GM21723 (cell line): Measurements from ENCODE around the gene TIGD7.

Experiments
- ATAC-seq: cut with Tn5 transposase; IDR thresholded peaks from one replicate; pipeline ENCODE4 v1.9.1; 2021; ENCODE audit warnings: mild to moderate bottlenecking, moderate library complexity; ENCODE audit not compliant: unreplicated experiment

The TIGD7 gene, protein sequence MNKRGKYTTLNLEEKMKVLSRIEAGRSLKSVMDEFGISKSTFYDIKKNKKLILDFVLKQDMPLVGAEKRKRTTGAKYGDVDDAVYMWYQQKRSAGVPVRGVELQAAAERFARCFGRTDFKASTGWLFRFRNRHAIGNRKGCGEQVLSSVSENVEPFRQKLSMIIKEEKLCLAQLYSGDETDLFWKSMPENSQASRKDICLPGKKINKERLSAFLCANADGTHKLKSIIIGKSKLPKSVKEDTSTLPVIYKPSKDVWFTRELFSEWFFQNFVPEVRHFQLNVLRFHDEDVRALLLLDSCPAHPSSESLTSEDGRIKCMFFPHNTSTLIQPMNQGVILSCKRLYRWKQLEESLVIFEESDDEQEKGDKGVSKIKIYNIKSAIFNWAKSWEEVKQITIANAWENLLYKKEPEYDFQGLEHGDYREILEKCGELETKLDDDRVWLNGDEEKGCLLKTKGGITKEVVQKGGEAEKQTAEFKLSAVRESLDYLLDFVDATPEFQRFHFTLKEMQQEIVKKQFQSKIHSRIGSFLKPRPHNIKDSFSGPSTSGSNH

DNA sequence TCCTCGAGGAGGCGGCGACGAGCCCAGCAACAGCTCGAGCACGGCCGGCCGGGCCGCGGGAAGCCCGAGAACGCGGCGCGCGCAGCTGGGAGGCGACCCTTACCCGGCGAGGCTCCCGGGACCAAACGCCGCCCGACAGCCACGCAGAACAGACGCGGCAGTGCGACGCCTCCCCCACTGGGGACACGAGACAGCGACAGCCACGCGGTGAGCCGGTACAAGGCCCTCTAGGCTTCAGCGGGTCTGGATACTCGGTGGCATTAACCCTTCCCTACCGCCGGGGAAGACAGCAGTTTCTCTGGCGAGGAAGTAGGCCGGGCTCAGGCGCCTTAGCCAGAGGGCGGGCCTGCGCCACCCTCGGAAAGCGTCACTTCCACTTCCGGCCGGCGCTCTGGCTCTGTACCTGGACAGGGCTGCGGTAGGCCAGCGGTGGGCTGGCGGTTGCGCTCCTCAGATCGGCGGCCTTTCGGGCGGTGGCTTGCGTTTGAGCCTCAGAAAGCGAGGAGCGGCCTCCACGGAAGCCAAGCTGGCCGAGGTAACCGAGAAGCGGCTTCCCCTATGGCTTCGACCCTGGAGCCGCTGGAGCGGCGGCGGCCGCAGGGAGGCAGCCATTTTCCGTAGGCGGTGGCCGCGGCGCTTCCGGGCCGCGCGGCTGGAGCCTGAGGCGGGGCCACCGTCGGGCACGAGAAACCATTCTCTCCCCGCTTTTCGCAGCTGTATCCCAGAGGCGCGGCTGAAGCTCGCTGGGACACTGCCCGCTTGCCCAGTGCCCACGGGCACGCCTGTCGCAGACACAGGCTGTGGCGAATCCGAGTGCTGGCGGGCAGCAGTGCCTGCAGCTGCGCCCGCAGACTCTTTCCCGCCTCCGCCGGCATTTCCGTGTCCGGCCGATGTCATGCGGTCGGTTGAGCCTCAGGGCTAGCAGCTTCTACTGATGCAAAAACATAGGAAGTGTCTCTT, at the start of gene TIGD7, which contains the start of gene ZNF75A:
TSS of gene TIGD7 (minus strand) at position 322 of the 960 bp plus-strand sequence. CDS start 4,816 bp downstream, outside the sequence.
TSS of gene ZNF75A (plus strand) at position 389 of the 960 bp plus-strand sequence. CDS start 2,932 bp downstream, outside the sequence.
- peak; percentile 94 for ATAC-seq

DNA sequence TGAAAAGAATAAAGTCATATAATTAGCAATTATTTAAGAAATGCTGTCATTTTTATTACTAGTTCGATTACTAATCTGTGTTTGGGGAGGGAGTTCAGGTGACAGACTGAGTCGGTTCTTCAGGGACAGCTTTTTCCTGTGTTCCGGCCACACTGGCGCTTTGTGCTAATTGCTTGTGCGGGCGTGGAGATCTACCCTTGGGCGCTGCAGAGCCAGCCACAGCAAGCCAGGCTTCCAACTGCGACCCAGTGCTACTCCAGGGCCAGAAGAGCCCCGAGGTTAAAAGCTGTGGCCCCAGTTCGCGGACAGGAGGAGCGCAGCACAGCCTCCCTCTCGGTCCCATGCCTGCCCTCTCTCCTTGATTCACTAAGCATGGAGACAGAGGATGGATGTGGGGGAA, 43.9 kb upstream of the TIGD7 start:
- no peak for ATAC-seq

DNA sequence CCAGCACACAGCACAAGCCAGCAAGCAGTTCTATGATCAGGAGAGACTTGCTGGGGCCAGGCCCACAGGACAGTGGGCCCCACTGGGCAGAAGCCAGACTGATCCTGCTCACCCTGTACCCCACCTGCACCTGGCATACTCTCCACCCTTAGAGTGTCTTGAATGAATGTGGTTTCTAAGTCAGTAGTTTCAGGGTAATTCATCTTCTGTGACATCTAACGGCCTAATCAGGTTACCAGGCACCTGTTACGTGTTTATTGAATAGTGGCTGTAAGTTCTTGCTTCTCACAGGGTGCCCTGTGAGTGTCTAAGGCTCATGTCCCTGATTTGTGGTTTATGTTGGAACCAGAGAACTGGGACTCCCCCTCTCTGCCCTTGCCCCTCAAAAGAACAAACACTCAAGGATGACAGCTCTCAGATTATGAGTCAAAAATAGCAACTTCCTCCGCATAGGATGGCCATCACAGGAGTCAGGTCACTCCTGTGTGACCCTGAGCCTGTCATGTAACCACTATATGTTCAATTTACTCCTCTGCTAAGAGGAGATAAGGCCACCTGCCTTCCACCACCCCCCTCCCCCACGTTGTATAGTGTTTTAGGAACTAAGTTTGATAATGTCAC, 43.4 kb upstream of the TIGD7 start:
- ATAC-seq: no peak

DNA sequence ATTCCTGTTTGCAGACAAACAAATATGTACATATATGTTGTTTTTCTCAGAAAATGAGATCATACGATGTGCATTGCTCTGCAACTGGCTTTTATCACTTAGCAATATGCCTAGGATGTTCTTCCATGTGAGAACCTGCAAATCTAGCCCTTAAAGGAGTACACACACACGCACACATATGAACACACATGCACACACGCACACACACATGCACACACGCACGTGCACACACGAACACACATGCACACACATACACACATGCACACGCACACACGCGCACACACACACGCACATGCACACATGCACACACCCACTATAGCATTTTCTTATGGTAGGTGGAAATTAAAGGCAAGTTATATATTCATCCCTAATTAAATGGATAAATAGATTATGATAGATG, 42.4 kb upstream of the TIGD7 start:
- no peak for ATAC-seq

DNA sequence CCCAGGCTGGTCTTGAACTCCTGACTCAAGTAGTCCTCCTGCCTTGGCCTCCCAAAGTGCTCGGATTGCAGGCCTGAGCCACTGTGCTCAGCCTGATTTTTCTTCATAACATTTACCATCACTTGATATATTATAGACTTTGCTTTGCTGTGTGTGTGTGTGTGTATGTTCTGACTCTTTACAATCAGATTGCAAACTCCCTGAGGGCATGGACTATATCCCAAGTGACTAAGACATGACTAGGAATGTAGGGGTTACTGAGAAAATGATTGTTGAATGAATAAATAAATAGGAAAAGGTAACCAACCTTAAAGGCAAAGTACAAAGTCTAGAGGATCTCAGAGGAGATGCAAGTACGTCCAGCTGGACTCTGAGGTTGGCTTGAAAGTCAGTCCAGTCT, 40.8 kb upstream of the TIGD7 start:
- no peak for ATAC-seq

DNA sequence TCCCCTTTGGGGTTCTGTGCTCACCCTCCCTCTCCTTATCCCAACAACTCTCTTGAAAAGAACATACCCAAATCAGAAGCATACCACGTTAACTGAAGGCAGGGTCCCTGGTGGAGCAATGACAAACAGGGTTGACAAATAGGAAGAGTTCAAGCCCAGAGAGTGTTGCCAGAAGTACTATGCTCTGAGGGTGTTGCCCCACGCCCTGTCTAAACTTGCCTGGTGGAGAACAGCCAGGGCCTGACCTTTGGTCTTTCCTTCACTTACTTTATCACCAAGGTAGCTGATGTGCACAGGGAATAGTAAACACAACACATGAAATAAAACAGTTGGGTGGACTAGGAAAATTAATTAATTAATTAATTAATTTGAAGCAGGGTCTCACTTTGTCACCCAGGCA, 23.4 kb upstream of the TIGD7 start:
- no peak for ATAC-seq

DNA sequence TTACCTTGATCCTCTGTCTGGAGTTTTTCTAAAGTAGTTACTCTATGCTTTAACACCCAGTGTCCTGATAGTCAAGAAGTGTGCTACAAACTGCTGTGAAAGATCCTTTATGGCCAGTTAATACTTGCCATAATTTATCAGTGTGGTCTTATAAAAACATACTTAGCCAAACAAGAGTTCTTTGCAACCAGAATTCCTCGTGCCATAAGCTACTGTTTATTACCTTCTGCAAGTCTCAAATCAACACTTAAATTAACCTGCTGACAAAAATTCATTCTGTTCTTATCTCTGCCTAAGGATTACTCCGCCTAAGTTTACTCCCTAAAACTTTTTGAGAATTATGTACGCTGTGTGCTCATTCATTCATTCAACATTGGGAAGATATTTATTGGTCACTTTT, 22.9 kb upstream of the TIGD7 start:
- no peak for ATAC-seq

DNA sequence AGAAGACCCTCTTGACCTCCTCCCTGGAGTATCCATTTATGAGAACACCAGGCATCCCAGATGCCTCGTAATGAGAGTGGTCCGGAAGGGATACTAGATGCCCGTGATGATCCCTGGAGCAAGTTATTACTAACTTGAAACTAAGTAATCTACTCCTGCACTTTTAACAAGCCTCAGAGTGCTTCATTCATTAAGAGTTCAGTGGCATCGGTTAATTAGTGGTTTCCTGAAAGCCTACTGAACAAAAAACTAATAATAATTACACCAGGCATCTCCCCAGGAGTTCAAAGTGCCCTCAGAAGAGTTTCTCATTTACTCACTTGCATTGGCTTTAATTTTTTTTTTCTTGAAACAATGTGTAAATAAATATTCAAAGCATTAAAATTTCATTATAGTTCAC, 22.3 kb upstream of the TIGD7 start:
- ATAC-seq: no peak

DNA sequence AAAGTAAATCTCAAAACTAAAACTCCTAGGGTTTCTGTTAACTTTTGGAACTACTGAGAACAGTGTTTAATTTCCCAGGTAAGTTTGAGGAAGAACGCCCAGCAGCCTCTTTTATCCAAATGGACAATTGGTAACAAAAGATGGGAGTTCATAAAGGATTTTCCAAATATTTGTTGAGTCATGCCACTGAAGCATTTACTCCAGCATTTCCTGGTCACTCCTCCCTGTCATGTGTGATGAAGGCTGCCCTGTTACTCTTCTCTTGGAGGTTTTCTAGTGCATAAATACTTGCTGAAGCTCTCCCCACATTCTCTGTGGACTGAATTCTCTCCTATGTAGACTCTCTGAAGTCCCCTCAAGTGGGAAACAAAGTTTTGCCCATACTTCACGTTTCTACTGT, 16.6 kb upstream of the TIGD7 start:
- no peak for ATAC-seq

DNA sequence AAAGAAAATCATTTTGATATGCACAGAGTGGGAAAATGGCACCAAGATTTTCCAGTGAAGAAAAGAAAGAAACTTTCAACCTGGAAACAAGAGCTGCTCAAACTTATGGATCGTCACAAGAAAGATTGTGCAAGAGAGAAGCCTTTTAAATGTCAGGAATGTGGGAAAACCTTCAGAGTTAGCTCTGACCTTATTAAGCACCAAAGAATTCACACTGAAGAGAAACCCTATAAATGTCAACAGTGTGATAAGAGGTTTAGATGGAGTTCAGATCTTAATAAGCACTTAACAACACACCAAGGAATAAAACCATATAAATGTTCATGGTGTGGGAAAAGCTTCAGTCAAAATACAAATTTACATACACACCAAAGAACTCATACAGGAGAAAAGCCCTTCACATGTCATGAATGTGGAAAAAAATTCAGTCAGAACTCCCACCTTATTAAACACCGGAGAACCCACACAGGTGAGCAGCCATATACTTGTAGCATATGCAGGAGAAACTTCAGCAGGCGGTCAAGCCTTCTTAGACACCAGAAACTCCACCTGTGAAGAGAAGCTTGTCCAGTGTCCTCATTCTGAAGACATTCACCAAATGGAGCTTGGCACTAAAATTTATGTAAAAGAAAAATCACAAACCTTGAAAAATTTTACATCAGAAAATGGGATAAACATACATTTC, 12.2 kb upstream of the TIGD7 start:
- ATAC-seq: no peak

DNA sequence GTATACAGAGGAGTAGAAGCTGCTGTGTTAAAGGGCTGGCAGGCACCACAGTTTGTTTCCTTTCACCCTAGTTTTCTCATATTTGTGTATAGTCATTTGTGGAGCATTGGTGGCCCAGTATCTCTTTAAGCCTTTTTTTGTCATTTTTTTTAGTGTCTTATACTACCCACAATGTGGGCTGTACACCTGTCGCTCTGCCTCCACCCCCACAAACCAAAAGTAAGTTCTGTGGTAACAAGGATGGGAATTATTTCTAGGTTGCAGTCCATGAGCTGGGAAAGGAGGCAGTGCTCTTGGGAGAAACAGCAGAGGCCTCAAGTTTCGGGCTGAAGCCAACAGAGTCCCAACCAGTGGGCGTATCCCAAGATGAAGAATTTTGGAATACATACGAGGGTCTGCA, 6.3 kb upstream of the TIGD7 start:
- no peak for ATAC-seq

DNA sequence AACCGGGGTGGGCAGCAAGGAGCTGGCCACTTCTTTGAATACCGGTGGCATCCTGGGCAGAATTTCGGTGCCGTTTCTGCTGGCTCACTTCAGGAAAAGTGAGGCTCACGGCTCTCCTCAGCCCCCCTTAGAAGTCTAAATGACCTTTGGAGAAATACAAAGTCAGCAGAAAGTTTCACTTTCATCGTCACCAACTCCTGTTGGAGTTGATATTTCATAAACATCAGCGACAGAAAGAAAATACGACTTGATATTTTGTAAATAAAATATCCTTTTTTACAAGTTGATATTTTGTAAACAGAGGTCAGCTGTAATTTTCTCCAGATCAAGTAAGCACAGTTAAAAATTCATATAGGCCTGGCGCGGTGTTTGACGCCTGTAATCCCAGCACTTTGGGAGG, 848 bp upstream of the TIGD7 start:
- no peak for ATAC-seq

DNA sequence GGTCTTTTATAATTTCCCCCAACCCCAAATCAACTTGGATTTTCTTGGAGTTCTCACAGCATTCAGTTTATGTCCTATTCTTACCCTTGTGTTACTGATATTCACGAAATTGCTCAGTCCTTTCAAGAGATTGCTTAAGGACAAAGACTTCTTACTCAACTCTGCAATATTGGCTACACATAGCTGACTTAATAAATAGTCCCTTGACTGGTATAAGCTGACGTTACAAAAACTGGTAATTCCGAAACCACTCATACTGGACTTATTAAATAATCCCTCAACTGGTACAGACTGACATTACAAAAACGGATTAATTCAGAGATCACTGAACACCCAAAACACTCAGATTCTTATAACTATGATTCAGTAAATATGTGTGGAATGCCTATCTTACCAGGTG, 860 bp downstream of the TIGD7 start:
- ATAC-seq: no peak

DNA sequence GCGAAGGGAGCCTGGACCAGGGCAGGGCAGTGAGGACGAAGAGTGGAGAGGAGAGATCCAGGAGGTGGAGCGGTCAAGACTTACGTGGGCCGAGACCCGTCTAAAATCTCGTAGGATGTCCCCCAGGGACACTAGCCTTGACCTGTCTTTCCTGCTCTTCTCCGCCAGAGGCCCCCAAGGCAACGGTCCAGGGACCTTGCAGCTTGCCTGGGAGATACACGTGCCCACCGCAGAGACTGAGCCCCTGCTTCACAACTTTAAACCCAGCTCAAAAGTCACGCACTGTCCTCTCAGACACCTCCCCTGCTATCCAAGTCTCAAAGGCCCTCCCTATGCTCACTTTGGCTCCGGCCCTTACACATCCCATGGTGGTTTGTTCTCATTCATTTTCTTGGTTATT, 9.4 kb downstream of the TIGD7 start:
- ATAC-seq: no peak

DNA sequence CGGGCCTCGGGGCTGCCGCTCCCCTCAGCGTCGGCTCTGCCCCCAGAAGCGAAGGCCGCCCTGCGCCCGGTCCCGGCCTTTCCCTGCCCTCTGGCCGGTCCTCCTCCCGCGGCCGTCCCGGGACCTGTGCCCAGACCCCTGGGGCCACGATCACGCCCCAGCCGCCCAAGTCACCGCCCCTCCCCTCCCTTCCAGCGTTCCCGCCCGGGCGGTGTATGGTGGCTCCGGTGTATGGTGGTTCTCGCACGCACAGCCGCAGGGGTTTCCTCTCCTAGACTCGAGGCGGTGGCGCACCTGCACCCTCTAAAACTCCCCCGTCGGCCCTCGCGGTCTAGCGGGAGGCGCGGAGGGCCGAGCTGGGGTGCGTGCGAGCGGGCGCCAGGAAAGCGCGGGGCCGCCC, 10.0 kb downstream of the TIGD7 start:
- no peak for ATAC-seq

DNA sequence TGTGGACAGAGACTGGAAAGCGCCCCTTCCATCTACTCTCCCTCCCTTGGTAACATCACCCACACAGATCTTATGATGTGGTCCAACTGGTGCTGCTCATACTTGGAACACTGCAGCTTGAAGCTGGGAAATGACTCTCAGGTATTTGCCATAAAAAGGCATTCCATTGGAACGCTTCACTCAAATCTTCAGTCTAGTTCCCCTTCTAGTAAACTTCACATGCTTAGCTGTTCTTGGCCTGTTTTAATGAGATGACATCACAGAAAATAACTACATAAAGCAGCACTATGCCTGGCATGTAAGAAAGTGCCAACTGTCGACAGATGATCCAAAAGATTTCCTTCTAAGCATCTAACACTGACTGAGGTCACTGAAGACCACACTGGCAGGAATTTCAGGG, 12.6 kb downstream of the TIGD7 start:
- ATAC-seq: no peak

DNA sequence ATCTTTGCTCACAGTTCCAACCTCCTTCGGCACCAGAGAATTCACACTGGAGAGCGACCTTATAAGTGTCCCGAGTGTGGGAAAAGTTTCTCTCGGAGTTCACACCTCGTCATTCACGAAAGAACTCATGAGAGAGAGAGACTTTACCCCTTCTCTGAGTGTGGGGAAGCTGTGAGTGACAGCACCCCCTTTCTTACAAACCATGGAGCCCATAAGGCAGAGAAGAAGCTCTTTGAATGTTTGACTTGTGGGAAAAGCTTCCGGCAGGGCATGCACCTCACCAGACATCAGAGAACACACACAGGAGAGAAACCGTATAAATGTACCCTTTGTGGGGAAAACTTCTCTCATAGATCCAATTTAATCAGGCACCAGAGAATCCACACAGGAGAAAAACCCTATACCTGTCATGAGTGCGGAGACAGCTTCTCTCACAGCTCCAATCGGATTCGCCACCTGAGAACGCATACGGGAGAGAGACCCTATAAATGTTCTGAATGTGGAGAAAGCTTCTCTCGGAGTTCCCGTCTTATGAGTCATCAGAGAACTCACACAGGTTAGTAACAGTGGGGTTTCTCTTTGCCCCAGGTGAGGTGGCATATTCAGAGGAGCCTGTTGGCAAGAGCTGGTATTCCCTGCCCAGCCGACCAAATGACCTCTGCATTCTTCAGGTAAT, 15.1 kb downstream of the TIGD7 start:
- ATAC-seq: no peak

DNA sequence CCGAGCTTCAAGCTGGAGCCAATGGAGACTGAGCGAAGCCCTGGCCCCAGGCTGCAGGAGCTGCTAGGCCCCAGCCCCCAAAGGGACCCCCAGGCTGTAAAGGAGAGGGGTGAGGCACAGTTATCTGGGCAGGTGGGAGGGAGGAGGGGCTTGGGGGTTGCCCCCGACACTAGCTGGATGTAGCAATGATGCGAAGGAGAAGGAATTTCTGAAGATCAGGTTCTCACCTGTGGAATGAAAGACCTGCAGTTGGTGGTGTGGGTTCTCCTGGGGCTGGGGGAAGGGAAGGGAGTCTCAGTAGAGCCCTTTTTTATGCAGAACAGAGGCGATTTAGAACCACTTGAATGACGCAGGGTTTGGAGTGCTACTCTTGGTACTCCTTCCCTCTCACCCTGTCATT, 20.1 kb downstream of the TIGD7 start:
- no peak for ATAC-seq

DNA sequence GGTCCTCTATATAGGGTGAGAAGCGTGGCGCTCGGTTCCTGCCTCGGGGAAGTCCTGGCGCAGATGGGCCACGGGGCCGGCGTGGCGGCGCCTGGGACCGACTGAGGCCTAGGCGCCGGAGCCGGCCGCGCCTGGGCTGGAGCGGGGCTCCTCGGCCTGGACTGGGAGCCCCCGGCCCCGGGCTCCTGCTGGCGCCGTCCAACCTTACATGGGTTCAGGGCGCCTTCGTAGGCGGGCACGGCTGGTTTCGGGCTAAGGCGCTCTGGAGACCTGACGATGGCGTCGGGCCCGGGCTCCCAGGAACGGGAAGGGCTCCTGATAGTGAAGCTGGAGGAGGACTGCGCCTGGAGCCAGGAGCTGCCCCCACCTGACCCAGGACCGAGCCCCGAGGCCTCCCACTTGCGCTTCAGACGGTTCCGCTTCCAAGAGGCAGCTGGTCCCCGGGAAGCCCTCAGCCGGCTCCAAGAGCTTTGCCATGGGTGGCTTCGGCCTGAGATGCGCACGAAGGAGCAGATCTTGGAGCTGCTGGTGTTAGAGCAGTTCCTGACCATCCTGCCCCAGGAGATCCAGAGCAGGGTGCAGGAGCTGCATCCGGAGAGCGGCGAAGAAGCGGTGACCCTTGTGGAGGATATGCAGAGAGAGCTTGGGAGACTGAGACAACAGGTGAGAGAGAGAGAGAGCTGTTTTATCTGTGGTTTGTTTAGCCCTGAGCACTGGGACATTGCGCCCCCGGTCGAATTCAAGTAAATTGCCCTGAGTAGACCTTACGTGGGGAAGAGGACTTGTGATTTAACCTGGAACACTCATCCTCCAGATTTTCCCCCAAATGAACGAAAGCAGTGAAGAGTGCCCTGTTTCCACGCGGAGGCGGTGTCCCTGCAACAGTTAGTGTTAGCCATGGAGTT, 21.4 kb downstream of the TIGD7 start:
- ATAC-seq: no peak
